ENCODE measurements around the gene UBQLN2.
"Not testable (repeated sequence)": the region's sequence is repeated elsewhere in the genome, so short reads cannot be mapped to it uniquely, and the experiment has no call there.

Gene UBQLN2

GRCh38 chrX:56569378-56570057 is 6.1 kb downstream of the UBQLN2 start:
- H3K9me3 ChIP-seq (ENCODE audit: control insufficient read depth in 1 of 2, low read length in 2 of 2) = no peaks in the 10 kb centered on the region
- H3K36me3 ChIP-seq (ENCODE audit: control insufficient read depth in 1 of 2, insufficient read depth in 2 of 2, low read length in 2 of 2) = no peaks in the 10 kb centered on the region
- H3K4me1 ChIP-seq (ENCODE audit: control insufficient read depth in 1 of 2, insufficient read depth in 2 of 2, low read length in 2 of 2) = peaks cover 0 to 4% of the 10 kb centered on the region in 2 donors
- no peak overlapping the region for H3K27ac ChIP-seq (ENCODE audit: low read depth, low read length)
- no peaks in the 10 kb centered on the region for H3K27me3 ChIP-seq (ENCODE audit: control insufficient read depth in 1 of 2, insufficient read depth in 2 of 2, low read length in 2 of 2)
- no peak overlapping the region for H3K9ac ChIP-seq (ENCODE audit: low read depth in 1 of 2, low read length in 2 of 2)
- no peak overlapping the region for H3K4me3 ChIP-seq (ENCODE audit: low read depth in 1 of 2, low read length in 2 of 2)

- no peak overlapping the region for H3K4me3 ChIP-seq (ENCODE audit: low read depth in 1 of 2, low read length in 2 of 2)
- H3K27me3 ChIP-seq (ENCODE audit: control insufficient read depth in 1 of 2, insufficient read depth in 2 of 2, low read length in 2 of 2) = no peaks in the 10 kb centered on the region
- peaks cover 0 to 4% of the 10 kb centered on the region in 2 donors for H3K4me1 ChIP-seq (ENCODE audit: control insufficient read depth in 1 of 2, insufficient read depth in 2 of 2, low read length in 2 of 2)
- H3K9ac ChIP-seq (ENCODE audit: low read depth in 1 of 2, low read length in 2 of 2) = no peak overlapping the region
- H3K27ac ChIP-seq (ENCODE audit: low read depth, low read length) = no peak overlapping the region
- no peaks in the 10 kb centered on the region for H3K36me3 ChIP-seq (ENCODE audit: control insufficient read depth in 1 of 2, insufficient read depth in 2 of 2, low read length in 2 of 2)
- H3K9me3 ChIP-seq (ENCODE audit: control insufficient read depth in 1 of 2, low read length in 2 of 2) = no peaks in the 10 kb centered on the region
Measured at GRCh38 chrX:56572975-56573374, 9.5 kb downstream of the UBQLN2 start.

- Histone ChIP-seq H3K27ac (ENCODE audit: low read depth, low read length) (no peak overlapping the region), H3K9me3 (ENCODE audit: control insufficient read depth in 1 of 2, low read length in 2 of 2) (no peaks in the 10 kb centered on the region), H3K36me3 (ENCODE audit: control insufficient read depth in 1 of 2, insufficient read depth in 2 of 2, low read length in 2 of 2) (no peaks in the 10 kb centered on the region), H3K4me1 (ENCODE audit: control insufficient read depth in 1 of 2, insufficient read depth in 2 of 2, low read length in 2 of 2) (no peaks in the 10 kb centered on the region), H3K9ac (ENCODE audit: low read depth in 1 of 2, low read length in 2 of 2) (no peak overlapping the region), H3K27me3 (ENCODE audit: control insufficient read depth in 1 of 2, insufficient read depth in 2 of 2, low read length in 2 of 2) (no peaks in the 10 kb centered on the region), H3K4me3 (ENCODE audit: low read depth in 1 of 2, low read length in 2 of 2) (no peak overlapping the region)
Measured at GRCh38 chrX:56574861-56575260, 11.4 kb downstream of the UBQLN2 start.

- no peak overlapping the region for H3K4me3 ChIP-seq (ENCODE audit: low read depth in 1 of 2, low read length in 2 of 2)
Measured at GRCh38 chrX:56576721-56577120, 13.3 kb downstream of the UBQLN2 start.

GRCh38 chrX:56588397-56589188 is 25.2 kb downstream of the UBQLN2 start:
- no peaks in the 10 kb centered on the region for H3K4me1 ChIP-seq (ENCODE audit: control insufficient read depth in 1 of 2, insufficient read depth in 2 of 2, low read length in 2 of 2)
- no peak overlapping the region for H3K27ac ChIP-seq (ENCODE audit: low read depth, low read length)
- no peaks in the 10 kb centered on the region for H3K9me3 ChIP-seq (ENCODE audit: control insufficient read depth in 1 of 2, low read length in 2 of 2)
- no peaks in the 10 kb centered on the region for H3K36me3 ChIP-seq (ENCODE audit: control insufficient read depth in 1 of 2, insufficient read depth in 2 of 2, low read length in 2 of 2)
- H3K4me3 ChIP-seq (ENCODE audit: low read depth in 1 of 2, low read length in 2 of 2) = no peak overlapping the region
- H3K9ac ChIP-seq (ENCODE audit: low read depth in 1 of 2, low read length in 2 of 2) = no peak overlapping the region
- H3K27me3 ChIP-seq (ENCODE audit: control insufficient read depth in 1 of 2, insufficient read depth in 2 of 2, low read length in 2 of 2) = no peaks in the 10 kb centered on the region

More at GRCh38 chrX:56576721-56577120, 13.3 kb downstream of the UBQLN2 start:
- Histone ChIP-seq H3K9ac (ENCODE audit: low read depth in 1 of 2, low read length in 2 of 2) (no peak overlapping the region), H3K27ac (ENCODE audit: low read depth, low read length) (no peak overlapping the region), H3K9me3 (ENCODE audit: control insufficient read depth in 1 of 2, low read length in 2 of 2) (no peaks in the 10 kb centered on the region), H3K4me1 (ENCODE audit: control insufficient read depth in 1 of 2, insufficient read depth in 2 of 2, low read length in 2 of 2) (no peaks in the 10 kb centered on the region), H3K27me3 (ENCODE audit: control insufficient read depth in 1 of 2, insufficient read depth in 2 of 2, low read length in 2 of 2) (no peaks in the 10 kb centered on the region), H3K36me3 (ENCODE audit: control insufficient read depth in 1 of 2, insufficient read depth in 2 of 2, low read length in 2 of 2) (no peaks in the 10 kb centered on the region)

- H3K9me3 ChIP-seq (ENCODE audit: control insufficient read depth in 1 of 2, low read length in 2 of 2); H3K27ac ChIP-seq (ENCODE audit: low read depth, low read length); H3K4me1 ChIP-seq (ENCODE audit: control insufficient read depth in 1 of 2, insufficient read depth in 2 of 2, low read length in 2 of 2); H3K9ac ChIP-seq (ENCODE audit: low read depth in 1 of 2, low read length in 2 of 2); H3K36me3 ChIP-seq (ENCODE audit: control insufficient read depth in 1 of 2, insufficient read depth in 2 of 2, low read length in 2 of 2); H3K27me3 ChIP-seq (ENCODE audit: control insufficient read depth in 1 of 2, insufficient read depth in 2 of 2, low read length in 2 of 2); H3K4me3 ChIP-seq (ENCODE audit: low read depth in 1 of 2, low read length in 2 of 2): not testable (repeated sequence)
Measured at GRCh38 chrX:56591830-56592229, 28.4 kb downstream of the UBQLN2 start.

GRCh38 chrX:56600141-56600540 is 36.7 kb downstream of the UBQLN2 start:
- Histone ChIP-seq H3K27ac (ENCODE audit: low read depth, low read length) (no peak overlapping the region), H3K27me3 (ENCODE audit: control insufficient read depth in 1 of 2, insufficient read depth in 2 of 2, low read length in 2 of 2) (no peaks in the 10 kb centered on the region), H3K9me3 (ENCODE audit: control insufficient read depth in 1 of 2, low read length in 2 of 2) (no peaks in the 10 kb centered on the region), H3K4me1 (ENCODE audit: control insufficient read depth in 1 of 2, insufficient read depth in 2 of 2, low read length in 2 of 2) (no peaks in the 10 kb centered on the region), H3K4me3 (ENCODE audit: low read depth in 1 of 2, low read length in 2 of 2) (no peak overlapping the region), H3K36me3 (ENCODE audit: control insufficient read depth in 1 of 2, insufficient read depth in 2 of 2, low read length in 2 of 2) (no peaks in the 10 kb centered on the region), H3K9ac (ENCODE audit: low read depth in 1 of 2, low read length in 2 of 2) (no peak overlapping the region)

GRCh38 chrX:56600987-56601386 is 37.6 kb downstream of the UBQLN2 start:
- Histone ChIP-seq H3K36me3 (ENCODE audit: control insufficient read depth in 1 of 2, insufficient read depth in 2 of 2, low read length in 2 of 2) (no peaks in the 10 kb centered on the region), H3K27me3 (ENCODE audit: control insufficient read depth in 1 of 2, insufficient read depth in 2 of 2, low read length in 2 of 2) (no peaks in the 10 kb centered on the region), H3K4me1 (ENCODE audit: control insufficient read depth in 1 of 2, insufficient read depth in 2 of 2, low read length in 2 of 2) (no peaks in the 10 kb centered on the region), H3K4me3 (ENCODE audit: low read depth in 1 of 2, low read length in 2 of 2) (no peak overlapping the region), H3K9me3 (ENCODE audit: control insufficient read depth in 1 of 2, low read length in 2 of 2) (peaks cover 0 to 3% of the 10 kb centered on the region in 2 donors), H3K9ac (ENCODE audit: low read depth in 1 of 2, low read length in 2 of 2) (no peak overlapping the region), H3K27ac (ENCODE audit: low read depth, low read length) (no peak overlapping the region)

- Histone ChIP-seq H3K9me3 (ENCODE audit: control insufficient read depth in 1 of 2, low read length in 2 of 2) (no peaks in the 10 kb centered on the region), H3K27me3 (ENCODE audit: control insufficient read depth in 1 of 2, insufficient read depth in 2 of 2, low read length in 2 of 2) (no peaks in the 10 kb centered on the region), H3K27ac (ENCODE audit: low read depth, low read length) (no peak overlapping the region), H3K9ac (ENCODE audit: low read depth in 1 of 2, low read length in 2 of 2) (no peak overlapping the region), H3K4me3 (ENCODE audit: low read depth in 1 of 2, low read length in 2 of 2) (peak overlapping the region in 1 of 2 donors; percentile 16), H3K4me1 (ENCODE audit: control insufficient read depth in 1 of 2, insufficient read depth in 2 of 2, low read length in 2 of 2) (peaks cover 0 to 3% of the 10 kb centered on the region in 2 donors), H3K36me3 (ENCODE audit: control insufficient read depth in 1 of 2, insufficient read depth in 2 of 2, low read length in 2 of 2) (no peaks in the 10 kb centered on the region)
Measured at GRCh38 chrX:56615282-56615681, 51.9 kb downstream of the UBQLN2 start.

Measured in duodenal mucosa (tissue), 2 donors.